ENCODE results near the gene CBX6.

The CBX6 gene

GRCh38 chr22:38873469-38874411, 1.7 kb upstream of the CBX6 start:
- DNase-seq (ENCODE audit: low read depth in 2 of 2): peak in 1 of 2 donors; percentile 63

GRCh38 chr22:38872831-38873248, 824 bp upstream of the CBX6 start:
- DNase-seq (ENCODE audit: low read depth in 2 of 2): no peak

GRCh38 chr22:38871360-38872171, 450 bp downstream of the CBX6 start:
- DNase-seq (ENCODE audit: low read depth in 2 of 2): no peak

GRCh38 chr22:38870791-38871359, 1.1 kb downstream of the CBX6 start:
- no peak for DNase-seq (ENCODE audit: low read depth in 2 of 2)

- peak; percentile 88 for DNase-seq (ENCODE audit: low read depth in 2 of 2)
Observed at GRCh38 chr22:38870312-38870741, 1.7 kb downstream of the CBX6 start.

GRCh38 chr22:38869663-38870062, 2.4 kb downstream of the CBX6 start:
- no peak for DNase-seq (ENCODE audit: low read depth in 2 of 2)

- DNase-seq (ENCODE audit: low read depth in 2 of 2): peak; percentile 81 to 87
Observed at GRCh38 chr22:38868886-38869381, 3.1 kb downstream of the CBX6 start.

- no peak for DNase-seq (ENCODE audit: low read depth in 2 of 2)
Observed at GRCh38 chr22:38868286-38868721, 3.7 kb downstream of the CBX6 start.

- DNase-seq (ENCODE audit: low read depth in 2 of 2): no peak
Observed at GRCh38 chr22:38867471-38868285, 4.3 kb downstream of the CBX6 start.

- no peak for DNase-seq (ENCODE audit: low read depth in 2 of 2)
Observed at GRCh38 chr22:38867124-38867455, 4.9 kb downstream of the CBX6 start.

GRCh38 chr22:38866399-38867123, 5.5 kb downstream of the CBX6 start:
- no peak for DNase-seq (ENCODE audit: low read depth in 2 of 2)

- no peak for DNase-seq (ENCODE audit: low read depth in 2 of 2)
Observed at GRCh38 chr22:38866024-38866398, 6.0 kb downstream of the CBX6 start.

- DNase-seq (ENCODE audit: low read depth in 2 of 2): no peak
Observed at GRCh38 chr22:38865201-38866023, 6.6 kb downstream of the CBX6 start.

GRCh38 chr22:38864361-38865191, 7.4 kb downstream of the CBX6 start:
- DNase-seq (ENCODE audit: low read depth in 2 of 2): no peak

- no peak for DNase-seq (ENCODE audit: low read depth in 2 of 2)
Observed at GRCh38 chr22:38863531-38864131, 8.4 kb downstream of the CBX6 start.

- DNase-seq (ENCODE audit: low read depth in 2 of 2): no peak
Observed at GRCh38 chr22:38862375-38863329, 9.4 kb downstream of the CBX6 start.

GRCh38 chr22:38861927-38862326, 10.1 kb downstream of the CBX6 start:
- no peak for DNase-seq (ENCODE audit: low read depth in 2 of 2)

Measured in stimulated activated CD4-positive, alpha-beta T cell treated with anti-CD3 and anti-CD28 coated beads, Interleukin-4, amount 100 ng/mL, for 48 hours (primary cell).